CD4-positive, alpha-beta T cell treated with Interleukin-4 for 4 hours (primary cell): Measurements from ENCODE around the gene MBNL2.
"Not testable (repeated sequence)": the region's sequence is repeated elsewhere in the genome, so short reads cannot be mapped to it uniquely, and the experiment has no call there.

Experiments
- DNase-seq: peaks from one replicate; pipeline ENCODE4 v3.0.0-alpha.2; 2020

Gene MBNL2, protein sequence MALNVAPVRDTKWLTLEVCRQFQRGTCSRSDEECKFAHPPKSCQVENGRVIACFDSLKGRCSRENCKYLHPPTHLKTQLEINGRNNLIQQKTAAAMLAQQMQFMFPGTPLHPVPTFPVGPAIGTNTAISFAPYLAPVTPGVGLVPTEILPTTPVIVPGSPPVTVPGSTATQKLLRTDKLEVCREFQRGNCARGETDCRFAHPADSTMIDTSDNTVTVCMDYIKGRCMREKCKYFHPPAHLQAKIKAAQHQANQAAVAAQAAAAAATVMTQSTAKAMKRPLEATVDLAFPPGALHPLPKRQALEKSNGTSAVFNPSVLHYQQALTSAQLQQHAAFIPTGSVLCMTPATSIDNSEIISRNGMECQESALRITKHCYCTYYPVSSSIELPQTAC

DNA sequence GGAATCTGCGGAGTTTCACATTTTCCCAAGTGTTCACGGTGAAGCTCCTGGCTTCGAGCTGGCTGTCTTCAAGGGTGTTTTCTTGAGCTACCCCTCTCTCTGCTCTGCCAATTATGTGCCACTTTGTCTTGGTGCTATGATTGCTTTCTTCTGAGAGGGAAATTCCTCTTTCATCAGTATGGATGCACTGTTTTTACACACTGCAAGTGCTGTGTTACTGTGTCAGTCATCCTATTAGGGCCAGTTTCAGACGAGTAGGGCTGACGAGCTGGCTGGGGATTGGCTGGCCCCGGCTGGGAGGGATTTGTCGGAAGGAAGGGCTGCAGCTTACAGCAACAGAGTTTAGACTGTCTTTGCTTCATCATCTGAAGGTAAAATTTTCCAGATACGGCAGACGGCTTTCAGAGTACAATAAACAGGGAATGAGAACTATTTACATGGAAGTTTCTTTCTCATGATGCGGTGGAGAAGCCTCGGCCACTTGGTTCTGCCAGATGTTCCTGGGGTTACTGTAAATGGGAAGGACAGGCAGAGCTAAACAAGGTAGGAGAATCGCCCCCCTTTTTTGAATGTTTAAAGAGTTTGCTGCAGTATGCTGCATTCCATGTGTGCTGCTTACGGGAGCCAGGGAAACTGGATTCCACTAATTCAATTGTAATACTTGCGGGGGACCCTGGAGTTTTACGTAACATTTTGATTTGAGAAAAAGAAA is at the start of gene MBNL2:
MBNL2 (plus strand) TSS at position 345 of the 712 bp plus-strand sequence. CDS start 53,903 bp downstream, outside the sequence.
- DNase-seq: peak; percentile 93

DNA sequence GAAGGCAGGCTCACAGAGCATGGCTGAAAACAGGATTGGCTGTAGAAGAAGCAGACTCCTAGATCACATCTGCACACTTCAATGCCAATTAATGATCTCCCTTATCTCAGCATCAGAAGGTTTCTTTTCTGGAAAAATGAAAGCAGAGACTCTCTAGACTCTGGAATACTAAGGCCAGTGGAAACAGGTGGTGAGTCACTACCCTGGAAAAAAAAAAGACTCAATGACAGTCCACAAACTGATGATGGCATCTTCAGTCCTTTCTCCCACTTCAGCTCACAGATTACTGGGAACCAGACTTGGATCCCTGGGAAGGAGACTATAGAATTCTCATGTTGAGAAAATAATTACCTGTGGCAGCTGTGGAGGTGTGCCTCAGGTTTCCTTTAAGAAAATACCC is 47.5 kb upstream of the MBNL2 start:
- no peak for DNase-seq

DNA sequence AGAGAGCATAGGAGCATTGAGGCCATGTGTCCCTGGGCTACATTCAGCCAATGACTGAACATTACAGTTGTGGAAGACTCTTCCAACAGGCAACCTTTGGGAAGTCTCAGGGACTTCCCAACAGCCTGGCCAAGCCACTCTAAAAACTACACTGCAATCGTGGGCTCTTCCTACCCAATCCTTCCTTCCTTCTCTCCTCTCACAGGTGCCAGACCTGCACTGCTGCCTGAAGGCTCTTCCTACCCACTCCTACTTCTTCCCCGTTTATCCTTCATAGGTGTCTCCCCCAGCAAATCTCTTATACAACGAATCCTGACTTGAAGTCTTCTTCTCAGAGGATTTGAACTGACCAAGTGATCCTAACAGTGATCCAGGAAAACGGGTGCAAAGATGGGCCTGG is 47.1 kb upstream of the MBNL2 start:
- no peak for DNase-seq

DNA sequence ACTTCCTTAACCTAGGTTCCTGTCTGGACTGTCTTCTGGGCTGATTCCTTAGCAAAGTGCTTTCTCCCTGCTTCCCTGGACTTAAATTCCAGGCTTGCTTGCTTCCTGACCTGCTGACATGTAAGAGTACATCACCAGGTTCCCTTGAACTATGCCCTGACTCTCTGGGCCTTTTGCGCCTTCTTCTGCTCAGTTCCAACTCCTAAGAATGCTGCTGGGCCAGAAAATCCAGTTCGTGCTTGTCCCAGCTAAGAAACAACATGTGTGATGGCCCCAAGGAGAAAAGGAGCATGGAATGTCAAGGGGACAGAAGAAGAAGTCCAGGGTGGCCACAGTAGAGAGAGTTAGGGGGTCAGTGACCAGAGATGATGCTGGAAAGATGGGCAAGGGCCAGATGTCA is 42.6 kb upstream of the MBNL2 start:
- DNase-seq: no peak

DNA sequence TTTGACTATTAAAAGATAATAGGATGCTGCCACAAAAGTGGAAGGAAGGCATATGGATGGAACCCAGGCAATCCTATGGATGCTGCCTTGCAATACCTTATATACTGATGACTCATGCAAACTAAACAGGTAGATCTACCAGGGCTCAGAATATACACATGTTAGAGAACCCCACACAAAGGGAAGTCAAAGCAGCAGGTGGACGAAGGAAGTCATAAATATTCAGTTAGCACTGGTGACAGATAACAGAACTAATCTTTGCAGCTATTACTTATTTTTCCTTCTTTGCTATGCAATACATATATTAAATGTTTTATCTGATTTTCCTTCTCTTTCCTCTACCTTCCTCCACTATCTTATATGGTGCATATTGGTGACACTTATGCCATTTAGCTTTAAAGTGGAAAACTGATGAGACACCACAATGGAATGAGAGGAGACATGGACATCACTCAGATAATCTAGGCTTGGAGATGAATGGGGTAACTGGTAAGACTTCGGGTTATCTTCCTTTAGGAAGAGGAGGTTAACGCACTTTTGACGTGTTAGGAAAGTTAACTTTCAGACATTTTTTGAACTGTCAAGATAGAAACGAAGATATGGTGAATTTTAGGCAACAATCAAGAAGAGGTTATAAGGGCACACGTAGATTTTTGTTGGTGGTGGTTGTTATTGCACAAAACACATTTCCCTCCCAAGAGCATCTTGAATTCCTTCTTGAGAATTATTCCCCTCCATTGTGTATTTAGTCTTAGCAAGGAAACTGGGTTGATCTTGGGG is 39.8 kb upstream of the MBNL2 start:
- DNase-seq: no peak

DNA sequence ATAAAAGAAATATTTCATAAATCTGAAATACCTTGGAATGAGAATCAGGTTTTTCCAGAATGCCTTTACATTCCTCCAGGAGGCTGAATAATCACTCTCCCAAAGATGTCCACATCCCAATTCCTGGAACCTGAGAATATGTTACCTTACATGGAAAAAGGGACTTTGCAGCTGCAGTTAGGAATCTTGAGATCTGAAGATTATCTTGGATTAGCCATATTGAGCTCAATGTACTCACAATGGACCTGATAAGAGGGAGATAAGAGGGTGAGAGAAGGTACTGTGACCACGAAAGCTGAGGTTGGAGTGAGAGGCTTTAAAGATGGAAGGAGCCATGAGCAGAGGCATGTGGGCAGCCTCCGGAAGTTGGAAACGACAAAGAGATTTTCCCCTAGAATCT is 36.8 kb upstream of the MBNL2 start:
- DNase-seq: no peak

DNA sequence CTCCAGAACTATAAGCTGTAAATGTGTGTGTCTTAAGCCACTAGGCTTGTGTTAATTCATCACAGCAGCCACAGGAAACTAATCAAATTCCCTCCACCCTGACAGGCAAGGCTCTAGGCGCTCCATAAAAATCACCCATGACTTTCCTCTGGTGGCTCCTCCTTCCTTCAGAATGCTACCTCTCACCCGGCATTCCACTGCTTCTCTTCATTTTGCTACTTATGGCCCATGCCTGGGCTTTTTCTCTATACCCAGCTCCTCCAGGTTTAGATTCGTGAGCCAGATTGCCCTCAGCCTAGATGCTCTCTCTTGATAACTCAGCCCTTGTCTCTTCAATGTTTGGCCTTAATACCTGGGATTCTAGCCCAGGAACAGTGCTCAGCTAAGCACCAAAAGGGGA is 36.4 kb upstream of the MBNL2 start:
- DNase-seq: no peak

DNA sequence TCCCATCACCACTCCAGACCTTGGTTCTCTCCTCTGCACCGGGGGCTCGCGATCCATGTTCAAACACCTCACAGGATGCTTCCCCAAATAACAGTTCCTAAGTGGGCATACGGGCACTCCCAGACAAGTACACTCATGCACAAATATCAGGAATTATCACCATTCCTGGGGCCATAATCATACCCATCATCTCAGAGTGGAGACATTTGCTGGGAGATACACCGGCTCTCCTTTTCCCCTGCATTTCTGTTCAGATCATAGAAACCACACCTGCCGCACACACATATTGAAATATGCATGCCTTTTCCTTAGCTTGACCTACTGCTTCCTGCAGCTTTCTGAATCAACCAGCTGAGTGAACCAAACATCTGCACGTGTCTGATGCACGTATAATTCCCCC is 33.9 kb upstream of the MBNL2 start:
- no peak for DNase-seq

DNA sequence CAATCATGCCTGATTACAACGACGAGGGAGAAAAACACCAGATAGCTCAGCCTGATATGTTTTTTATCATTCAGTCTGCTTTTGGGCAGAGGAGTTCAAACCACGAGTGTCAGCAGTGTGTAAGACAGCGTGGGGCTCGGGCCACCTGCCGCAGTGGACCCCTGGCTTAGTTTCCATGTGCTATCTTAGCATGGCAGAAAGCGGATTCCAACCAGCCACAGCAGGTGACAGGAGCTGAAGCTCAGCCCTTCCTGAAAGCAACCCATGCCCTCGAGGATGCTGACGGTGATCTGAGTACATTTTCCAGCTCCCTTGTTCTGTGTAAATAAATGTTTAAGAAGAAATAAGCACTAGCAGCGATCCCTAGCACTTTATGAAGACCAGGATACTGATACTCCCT is 32.2 kb upstream of the MBNL2 start:
- DNase-seq: no peak

DNA sequence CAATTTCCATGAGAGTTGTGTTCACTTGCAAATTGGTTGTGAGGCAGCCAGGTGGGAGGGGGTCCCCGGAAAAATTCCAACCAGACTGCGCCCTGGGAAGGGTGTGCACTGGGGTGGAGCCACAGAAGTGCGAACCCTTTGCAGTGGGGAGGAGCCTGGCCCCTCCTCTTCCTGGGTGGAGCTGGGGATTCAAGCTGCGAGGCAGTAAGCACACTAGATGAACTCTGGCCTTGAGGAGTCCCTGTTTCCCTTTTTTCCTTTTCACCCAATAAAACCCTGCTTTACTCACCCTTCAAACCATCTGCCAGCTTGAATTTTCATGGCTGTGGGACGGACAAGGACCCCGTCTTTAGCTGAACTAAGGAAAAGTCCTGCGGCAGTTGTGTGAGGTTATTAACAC is 31.0 kb upstream of the MBNL2 start:
- no peak for DNase-seq

DNA sequence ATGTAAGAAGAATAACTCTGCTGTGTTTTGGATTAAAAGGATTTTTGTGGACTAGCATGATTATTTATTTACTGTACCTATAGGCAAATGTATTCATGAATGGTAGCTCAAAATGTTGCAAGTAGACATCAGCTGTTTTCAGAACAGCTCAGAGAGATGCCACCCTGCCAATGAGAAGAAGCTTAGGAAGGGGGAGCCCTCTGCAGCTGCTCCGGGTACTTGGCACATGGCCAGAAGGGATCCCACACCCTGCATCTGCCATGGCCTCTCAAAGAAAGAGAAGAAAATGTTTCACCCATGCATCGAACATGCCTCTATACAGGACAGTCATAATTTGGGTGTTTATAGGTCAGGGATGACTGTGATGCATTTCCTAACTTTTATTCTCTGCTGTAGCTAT is 30.5 kb upstream of the MBNL2 start:
- no peak for DNase-seq

DNA sequence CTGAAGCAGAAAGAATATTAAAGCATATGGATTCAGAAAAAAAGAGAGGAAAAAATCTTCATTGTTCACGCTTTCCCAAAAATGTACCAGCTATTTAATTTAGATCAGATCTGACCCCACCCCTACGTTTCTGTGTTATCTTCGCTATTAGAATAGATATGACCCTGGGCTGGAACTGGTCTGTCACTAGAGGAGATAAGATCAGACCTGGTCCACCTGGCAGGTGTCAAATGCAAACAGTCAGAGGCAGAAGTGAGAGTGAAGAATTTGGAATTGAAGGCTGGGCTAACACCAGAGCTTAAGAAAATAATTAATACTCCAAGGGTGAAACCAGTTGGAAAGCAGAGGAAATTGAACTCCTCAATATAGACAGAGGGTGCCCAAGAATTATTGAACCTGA is 30.0 kb upstream of the MBNL2 start:
- no peak for DNase-seq

DNA sequence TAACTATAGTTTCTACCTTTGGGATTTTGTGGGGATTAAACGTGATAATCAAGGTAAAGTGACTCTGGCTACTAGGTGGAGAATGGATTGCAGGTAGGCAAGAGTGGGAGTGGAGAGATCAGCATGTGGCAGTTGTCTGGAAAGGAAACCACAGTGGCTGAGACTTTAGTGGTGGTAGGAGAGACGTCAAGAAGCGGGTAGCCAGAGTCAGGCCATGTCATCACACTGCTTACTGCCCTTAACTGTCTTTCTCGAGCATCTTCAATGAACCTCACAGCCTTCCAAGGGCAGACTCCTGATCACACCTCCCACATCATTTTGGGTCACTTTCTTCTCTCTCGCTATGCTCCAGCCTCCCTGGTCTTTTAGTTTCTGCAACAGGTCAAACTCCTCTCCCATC is 28.6 kb upstream of the MBNL2 start:
- no peak for DNase-seq

DNA sequence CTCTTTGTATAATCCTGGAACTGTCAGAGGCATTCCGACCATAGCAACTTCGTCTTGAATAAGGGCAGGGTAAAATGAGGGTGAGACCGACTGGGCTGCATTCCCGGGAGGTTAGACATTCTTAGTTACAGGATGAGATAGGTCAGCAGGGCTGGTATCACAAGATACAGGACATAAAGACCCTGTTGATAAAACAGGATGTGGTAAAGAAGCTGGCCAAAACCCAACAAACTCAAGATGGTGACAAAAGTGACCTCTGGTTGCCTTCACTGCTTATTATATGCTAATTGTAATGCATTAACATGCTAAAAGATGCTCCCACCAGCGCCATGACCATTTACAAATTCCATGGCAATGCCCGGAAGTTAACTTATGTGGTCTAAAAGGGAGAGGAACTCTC is 27.7 kb upstream of the MBNL2 start:
- no peak for DNase-seq

DNA sequence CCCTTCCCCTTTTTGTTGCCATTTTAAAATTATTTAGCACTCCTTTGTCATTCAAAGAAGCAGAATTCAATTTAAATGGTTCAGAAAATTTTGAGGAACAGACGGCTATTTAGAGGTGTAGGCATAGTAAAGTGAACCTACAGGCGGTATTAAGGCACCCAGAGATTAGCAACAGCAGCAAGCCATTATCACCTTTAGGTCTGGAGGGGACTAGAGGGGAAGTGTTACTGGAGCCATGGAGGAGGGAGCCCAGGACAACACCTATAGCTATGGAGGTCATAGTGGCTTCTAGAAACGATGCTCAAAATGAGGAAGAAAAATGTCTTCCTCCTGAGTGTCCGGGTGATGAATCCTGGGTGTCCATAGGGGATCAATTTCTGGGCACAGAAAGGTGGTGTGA is 25.8 kb upstream of the MBNL2 start:
- DNase-seq: no peak

DNA sequence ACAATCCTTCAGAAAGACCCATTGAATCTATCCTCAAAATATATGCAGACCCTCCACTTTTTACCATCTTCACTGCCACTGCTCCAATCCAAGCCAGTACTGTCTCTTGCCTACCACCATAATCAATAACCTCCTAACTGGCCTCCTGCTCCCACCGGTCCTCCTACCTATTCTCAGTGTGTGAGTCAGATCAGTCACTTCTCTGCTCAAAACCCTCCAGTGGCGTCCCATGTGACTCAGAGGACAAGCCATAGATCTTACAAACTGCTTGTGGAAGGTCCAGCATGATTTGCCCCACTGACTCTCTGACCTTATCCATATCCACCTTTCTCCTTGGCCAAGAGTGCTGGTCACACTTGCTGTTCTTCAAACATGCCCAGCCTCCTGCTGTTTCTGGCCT is 23.4 kb upstream of the MBNL2 start:
- no peak for DNase-seq

DNA sequence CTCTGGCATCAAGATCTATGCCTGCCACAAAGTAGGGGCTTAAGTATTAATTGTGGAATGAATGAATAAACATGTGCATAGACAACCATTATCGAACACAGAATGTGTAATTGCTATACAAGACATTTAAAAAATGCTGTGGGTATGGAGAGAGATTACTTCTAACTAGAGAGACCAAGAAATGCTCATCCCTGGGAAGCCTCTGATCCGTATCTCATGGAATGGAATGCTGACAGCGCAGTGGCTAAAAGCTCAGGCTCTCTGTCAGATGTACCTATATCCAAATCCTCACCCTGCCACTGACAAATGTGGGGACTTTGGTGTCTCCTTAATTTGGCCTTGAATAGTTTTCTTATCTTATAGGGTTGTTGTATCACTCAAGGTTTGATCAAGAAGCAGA is 22.7 kb upstream of the MBNL2 start:
- no peak for DNase-seq

DNA sequence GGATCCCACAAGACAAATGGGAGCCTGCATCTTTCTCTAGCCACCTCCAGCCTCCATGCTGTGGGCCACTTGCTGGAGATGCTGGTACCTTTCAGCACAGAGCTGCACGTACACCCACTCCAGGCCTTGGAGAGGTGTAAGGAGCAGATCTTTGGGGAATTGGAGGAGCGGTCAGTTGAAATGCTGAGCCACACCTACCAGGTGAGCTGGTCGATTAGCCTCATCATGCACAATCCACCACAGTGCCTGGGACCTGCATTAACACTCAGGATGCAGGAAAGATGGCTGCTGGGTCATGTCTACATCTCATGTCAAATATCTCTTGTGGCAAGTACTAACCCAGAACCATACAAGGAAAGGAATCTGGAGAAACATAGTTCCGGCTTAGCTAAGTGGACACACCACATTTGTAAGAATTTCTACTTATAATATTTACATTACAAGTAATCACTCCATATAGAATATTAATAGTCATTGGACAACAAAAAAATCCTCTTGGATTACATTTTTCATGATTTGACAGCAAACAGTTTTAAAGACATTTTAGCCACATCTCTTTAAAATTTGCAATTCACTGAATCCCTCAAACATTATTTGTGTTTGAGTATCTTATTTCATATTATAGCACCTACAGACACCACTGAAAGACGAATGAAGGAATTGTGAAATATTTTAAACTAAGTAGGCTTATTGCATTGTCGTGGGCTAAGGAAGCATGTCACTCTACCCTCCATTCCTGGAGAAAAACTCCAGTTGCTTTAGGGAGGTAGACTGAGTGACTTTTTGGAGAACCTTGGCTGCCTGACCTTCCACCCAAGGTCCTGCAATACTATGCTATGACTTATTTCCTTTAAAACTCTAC is 21.8 kb upstream of the MBNL2 start:
- DNase-seq: no peak

DNA sequence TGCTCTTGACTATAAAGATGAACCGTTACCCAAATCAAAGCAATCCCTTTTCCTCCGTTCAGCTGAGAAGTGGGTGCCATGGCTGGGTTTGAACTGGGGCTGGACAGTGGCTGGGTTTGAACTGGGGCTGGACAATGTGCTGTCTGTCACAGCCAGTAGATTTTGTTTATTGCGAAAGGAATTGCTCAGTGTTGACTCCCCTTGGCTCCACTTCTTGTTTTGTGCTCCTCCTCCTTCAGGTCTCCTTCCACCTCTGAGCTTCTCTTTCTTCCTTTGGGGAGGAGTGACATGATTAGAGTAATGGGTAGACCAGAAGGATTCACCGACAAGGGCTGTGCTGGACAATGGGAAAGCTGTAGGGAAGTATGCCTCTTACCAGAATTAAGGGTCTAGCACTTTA is 19.4 kb upstream of the MBNL2 start:
- no peak for DNase-seq

DNA sequence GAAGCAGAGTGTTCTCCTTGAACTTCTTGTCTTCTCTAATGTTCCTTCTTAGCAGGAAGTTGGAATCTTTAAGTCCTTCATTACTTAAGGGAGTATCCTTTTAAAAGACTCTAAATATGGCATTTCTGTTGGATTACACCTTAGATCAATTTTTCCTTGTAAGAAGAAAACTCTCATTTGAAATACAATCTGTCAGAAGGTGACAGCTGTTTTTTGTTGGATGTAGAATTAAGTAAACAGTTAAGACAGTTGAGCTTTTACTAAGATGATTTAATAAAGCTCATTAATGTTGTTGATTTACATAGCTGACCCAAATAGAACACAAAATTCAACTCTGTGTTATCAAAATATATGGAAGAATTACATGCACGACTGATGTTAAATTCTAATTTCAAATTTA is 16.7 kb upstream of the MBNL2 start:
- no peak for DNase-seq

DNA sequence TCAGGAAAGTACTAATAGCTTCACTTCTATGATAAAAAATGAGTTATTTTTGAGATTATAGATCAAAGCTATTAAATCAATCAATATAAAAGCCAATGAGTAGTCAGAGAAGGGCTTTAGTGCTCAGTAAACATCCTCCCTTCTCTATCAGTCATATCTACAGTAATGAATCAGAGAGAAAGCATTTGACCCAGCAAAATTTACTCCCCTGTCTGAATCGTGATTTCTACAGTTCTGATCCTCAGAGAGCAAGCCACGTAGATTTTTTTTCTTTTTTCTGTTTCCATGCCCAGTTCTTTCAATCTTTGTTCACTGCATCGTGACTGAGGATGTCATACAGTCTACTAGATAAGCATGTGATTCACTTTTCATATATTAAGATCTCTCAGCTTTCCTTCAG is 16.2 kb upstream of the MBNL2 start:
- no peak for DNase-seq

DNA sequence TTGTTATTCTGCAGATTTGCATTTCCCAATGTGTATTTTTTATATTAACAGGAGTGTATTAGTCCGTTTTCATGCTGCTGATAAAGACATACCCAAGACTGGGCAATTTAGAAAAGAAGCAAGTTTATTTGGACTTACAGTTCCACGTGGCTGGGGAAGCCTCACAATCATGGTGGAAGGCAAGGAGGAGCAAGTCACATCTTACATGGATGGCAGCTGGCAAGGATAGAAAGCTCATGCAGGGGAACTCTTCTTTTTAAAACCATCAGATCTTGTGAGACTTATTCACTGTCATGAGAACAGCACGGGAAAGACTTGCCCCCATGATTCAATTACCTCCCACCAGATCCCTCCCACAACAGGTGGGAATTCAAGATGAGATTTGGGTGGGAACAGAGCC is 14.9 kb upstream of the MBNL2 start:
- not testable (repeated sequence) for DNase-seq

DNA sequence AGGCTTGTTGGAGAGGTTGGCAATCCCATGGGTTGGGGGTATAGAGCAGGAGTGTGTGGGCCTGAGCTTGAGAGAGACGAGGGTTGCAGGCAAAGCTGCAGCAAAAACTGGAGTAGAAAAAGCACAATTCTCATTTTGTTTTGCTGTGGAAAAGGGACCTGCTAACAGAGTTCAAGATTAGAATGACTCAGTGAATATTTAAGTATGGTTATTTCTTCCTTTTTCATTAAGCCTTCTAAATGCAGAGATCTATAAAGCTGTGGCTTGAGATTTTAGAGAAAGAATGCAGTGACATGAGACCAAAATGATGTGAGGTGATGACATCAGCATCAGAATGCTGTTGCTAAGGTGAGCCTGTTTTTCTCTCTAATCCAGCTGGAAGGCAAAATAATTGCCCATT is 10.8 kb upstream of the MBNL2 start:
- DNase-seq: no peak
